Natural killer cell treated with Interleukin-12 subunit alpha and Interleukin-12 subunit beta and Interleukin-15 and Interleukin-18, amount 100 ng/mL, for 72 hours (primary cell): ENCODE data around the gene SBSN. TPM values are rescaled to one million over a fixed set of nuclear protein-coding genes. Genes with fewer than 3 reads are reported as not detected.

ENCODE experiments used
- ATAC-seq, 2 donors: fragments of 150-1000 bp; cut with Tn5 transposase in 1 of 2; sonication (Bioruptor Pico), chemical (Tn5 transposase) in 1 of 2; 2 replicates each; pipeline ENCODE4 v1.10.0; 2021
- DNase-seq: peaks from one replicate; pipeline ENCODE4 v3.0.0; 2022; ENCODE audit warnings: low spot score
- H3K27ac Mint-ChIP-seq, 2 donors: 1 replicate in 1 of 2; 2 replicates in 1 of 2; pipeline ENCODE4 v1.8.0; 2022; ENCODE audit warnings: mixed read lengths in 2 of 2, mild to moderate bottlenecking in 1 of 2, moderate library complexity in 1 of 2
- H3K27me3 Mint-ChIP-seq, 2 donors: 1 replicate in 1 of 2; 2 replicates in 1 of 2; pipeline ENCODE4 v1.8.0; 2022; ENCODE audit warnings: mixed read lengths in 2 of 2
- H3K36me3 Mint-ChIP-seq: one replicate; pipeline ENCODE4 v1.8.0; 2022; ENCODE audit warnings: mixed read lengths
- H3K4me1 Mint-ChIP-seq, 2 donors: 1 replicate in 1 of 2; 2 replicates in 1 of 2; pipeline ENCODE4 v1.8.0; 2022; ENCODE audit warnings: low read depth in 2 of 2, mixed read lengths in 2 of 2, mild to moderate bottlenecking in 1 of 2
- H3K4me3 Mint-ChIP-seq: one replicate; pipeline ENCODE4 v1.8.0; 2022; ENCODE audit warnings: mixed read lengths
- H3K9me3 Mint-ChIP-seq: 2 replicates; pipeline ENCODE4 v1.8.0; 2022; ENCODE audit warnings: mixed read lengths
- total RNA-seq, 2 donors: library from RNA; stranded (reverse); gene quantifications; one replicate each; pipeline ENCODE4 v1.2.3, GENCODE V29; 2022

SBSN gene
- total RNA-seq, 2 donors from 2014 or later = not detected

DNA sequence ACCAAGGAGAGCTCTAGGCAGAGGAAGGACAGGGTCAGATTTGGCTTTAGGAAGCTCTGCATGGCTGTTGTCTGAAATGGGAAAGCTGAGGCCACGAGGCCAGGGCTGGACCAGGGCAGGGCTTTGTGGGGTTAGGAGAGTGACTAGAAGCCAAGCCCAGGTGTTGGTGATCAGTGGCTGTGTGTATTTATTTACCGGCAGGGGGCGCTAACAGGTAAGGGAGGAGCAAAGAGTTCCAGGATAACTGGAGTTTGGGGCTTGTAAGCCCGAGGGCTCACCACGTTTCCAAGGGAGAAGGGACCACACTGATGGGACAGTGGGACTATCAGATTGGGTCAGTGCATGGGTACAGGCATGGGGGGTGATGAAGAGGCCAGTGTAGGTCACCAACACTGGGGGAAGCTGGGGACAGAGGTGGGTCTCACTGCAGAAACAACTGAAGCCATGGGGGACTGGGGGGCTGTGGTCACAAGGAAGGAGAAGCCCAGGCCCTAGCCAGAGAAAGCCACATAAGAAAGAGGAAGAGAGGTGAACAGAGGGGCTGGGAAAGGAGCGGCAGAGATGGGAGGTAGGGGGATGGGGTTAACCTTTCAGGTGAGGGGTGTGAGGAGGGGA is 21.2 kb upstream of the SBSN start:
- no peak overlapping the region for H3K27ac Mint-ChIP-seq
- no peak for DNase-seq
- no peak overlapping the region for H3K4me3 Mint-ChIP-seq
- no peaks in the 10 kb centered on the region for H3K9me3 Mint-ChIP-seq
- ATAC-seq = no peak
- peaks cover 0 to 6% of the 10 kb centered on the region in 2 donors for H3K27me3 Mint-ChIP-seq
- H3K4me1 Mint-ChIP-seq = peaks cover 27% of the 10 kb centered on the region in 2 donors
- no peaks in the 10 kb centered on the region for H3K36me3 Mint-ChIP-seq

DNA sequence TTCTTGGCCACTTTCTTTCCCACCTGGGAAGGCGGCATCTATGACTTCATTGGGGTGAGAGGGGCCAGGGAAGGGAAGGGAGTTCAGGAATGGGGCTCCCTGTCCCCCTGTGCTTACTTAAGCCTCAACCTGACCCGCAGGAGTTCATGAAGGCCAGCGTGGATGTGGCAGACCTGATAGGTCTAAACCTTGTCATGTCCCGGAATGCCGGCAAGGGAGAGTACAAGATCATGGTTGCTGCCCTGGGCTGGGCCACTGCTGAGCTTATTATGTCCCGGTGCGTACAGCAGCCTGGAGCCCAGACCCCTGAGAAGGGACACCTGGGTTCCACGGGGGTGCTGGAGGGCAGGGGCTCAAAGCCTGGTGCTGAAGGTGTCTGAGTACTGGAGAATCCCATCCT is 18.4 kb upstream of the SBSN start:
- H3K27ac Mint-ChIP-seq = peak overlapping the region; percentile 85 to 88
- H3K36me3 Mint-ChIP-seq = no peaks in the 10 kb centered on the region
- H3K27me3 Mint-ChIP-seq = no peaks in the 10 kb centered on the region

DNA sequence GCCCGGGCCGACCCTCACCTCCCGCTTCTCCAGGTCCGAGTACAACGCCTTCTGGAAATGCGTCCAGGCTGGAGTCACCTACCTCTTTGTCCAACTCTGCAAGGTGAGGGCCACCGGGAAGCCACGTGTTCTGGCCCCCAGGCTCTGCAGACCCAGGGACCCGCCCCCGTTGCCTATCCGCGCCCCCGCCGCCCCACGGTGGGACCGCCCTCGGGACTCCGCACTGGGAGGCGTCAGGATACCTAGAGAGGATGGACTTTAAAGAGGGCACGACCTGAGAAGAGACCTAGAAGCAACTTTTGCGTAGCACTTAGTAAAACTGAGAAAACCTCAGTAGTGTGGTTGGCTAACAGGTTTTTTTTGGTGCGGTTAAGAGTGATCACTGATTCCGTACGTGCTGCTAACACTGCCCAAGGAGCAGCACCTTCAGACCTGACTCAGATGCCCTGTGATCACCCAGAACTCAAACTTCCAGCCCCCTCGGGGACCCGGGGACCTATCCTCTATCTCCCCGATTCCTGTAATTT is 17.8 kb upstream of the SBSN start:
- H3K27me3 Mint-ChIP-seq = no peaks in the 10 kb centered on the region
- H3K36me3 Mint-ChIP-seq = no peaks in the 10 kb centered on the region
- H3K9me3 Mint-ChIP-seq = no peaks in the 10 kb centered on the region
- peaks cover 27 to 28% of the 10 kb centered on the region in 2 donors for H3K4me1 Mint-ChIP-seq
- H3K4me3 Mint-ChIP-seq = peak overlapping the region; percentile 94
- H3K27ac Mint-ChIP-seq = peak overlapping the region; percentile 85 to 88
- ATAC-seq = peak; percentile 84 to 86
- peak; percentile 75 for DNase-seq

More for the DNA sequence above, 18.4 kb upstream of the SBSN start:
- Mint-ChIP-seq H3K4me3 (peak overlapping the region; percentile 94), H3K9me3 (no peaks in the 10 kb centered on the region), H3K4me1 (peaks cover 27 to 28% of the 10 kb centered on the region in 2 donors)
- DNase-seq = no peak
- no peak for ATAC-seq

DNA sequence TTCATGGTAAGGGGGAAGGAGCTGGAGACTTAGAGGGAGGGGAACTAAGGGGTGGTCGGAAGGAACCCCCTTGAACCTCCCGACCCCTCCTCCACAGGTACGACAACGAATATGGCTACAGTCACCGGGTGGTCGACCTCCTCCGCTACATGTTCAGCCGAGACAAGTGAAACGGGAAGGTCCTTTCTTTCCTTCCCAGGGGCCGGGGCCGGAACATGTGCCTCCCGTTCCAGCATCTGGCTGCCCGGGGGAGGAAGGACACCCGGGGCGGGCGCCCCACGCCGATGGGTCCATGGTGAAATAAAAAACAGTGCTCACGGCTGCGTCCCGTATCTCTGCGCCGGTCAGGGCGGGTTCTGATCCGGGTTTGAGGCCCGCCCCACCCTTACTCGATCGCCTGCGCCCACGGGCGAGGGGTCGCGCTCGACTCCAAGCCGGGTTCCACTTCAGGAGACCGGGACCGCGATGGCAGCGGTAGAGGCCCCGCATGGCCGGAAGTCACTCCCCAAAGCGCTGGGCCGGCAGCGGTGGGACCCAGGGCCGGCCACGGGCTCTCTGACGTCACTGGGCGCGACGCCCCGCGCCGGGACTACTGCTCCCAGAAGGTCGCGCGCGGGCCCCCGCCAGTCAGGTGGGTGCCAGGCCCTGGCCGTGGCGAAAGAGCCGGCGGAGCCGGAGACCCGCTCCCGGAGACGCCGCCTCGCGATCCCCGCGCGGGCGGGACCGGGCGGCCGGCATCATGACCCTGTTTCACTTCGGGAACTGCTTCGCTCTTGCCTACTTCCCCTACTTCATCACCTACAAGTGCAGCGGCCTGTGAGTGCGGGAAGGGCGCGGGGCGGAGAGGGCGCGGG is 17.1 kb upstream of the SBSN start, which contains the start of gene TMEM147:
Gene TMEM147 (plus strand): TSS at position 626 of the 854 bp plus-strand sequence. CDS start 114 bp downstream, at position 740.
- DNase-seq = peak; percentile 91
- Mint-ChIP-seq H3K36me3 (no peaks in the 10 kb centered on the region), H3K4me1 (peaks cover 27 to 29% of the 10 kb centered on the region in 2 donors), H3K4me3 (peak within 1 kb of the TSS; percentile 94), H3K27ac (peak within 1 kb of the TSS; percentile 85 to 88), H3K9me3 (no peaks in the 10 kb centered on the region), H3K27me3 (no peaks in the 10 kb centered on the region)
- ATAC-seq = peak; percentile 89 to 93

DNA sequence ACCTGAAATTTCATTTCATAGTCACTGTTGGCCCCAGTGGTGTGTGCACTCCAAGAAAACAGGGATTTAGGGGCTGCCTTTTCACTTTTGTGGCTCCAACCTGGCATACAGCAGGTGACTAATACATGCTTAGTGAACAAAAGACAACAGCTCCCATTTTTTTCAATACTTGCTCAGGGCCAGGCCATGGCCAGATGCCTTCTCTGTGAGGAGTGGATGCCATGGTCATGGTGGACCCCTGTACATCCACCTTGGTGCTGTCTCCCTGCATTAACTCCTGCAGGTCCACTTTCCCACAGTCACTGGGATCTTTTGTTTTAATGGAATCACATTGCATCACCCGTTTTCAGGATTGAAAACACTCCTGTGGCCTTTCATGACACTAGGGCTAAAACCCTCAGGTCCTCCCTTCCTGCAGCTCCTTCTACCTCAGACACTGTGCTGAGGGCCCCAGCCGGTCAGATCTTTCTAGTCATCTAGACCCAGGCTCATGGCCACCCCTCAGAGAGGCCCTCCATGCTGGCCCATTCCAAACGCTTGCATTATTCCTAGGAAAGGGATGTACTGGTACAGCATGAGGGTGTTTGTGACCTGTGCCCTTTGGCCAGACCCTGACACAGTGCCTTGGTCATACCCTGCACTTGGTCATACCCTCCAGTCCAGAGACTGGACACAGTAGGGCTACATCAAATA is 16.1 kb upstream of the SBSN start:
- Mint-ChIP-seq H3K27me3 (no peaks in the 10 kb centered on the region), H3K4me3 (peak overlapping the region; percentile 94), H3K27ac (peak overlapping the region; percentile 85 to 88)

DNA sequence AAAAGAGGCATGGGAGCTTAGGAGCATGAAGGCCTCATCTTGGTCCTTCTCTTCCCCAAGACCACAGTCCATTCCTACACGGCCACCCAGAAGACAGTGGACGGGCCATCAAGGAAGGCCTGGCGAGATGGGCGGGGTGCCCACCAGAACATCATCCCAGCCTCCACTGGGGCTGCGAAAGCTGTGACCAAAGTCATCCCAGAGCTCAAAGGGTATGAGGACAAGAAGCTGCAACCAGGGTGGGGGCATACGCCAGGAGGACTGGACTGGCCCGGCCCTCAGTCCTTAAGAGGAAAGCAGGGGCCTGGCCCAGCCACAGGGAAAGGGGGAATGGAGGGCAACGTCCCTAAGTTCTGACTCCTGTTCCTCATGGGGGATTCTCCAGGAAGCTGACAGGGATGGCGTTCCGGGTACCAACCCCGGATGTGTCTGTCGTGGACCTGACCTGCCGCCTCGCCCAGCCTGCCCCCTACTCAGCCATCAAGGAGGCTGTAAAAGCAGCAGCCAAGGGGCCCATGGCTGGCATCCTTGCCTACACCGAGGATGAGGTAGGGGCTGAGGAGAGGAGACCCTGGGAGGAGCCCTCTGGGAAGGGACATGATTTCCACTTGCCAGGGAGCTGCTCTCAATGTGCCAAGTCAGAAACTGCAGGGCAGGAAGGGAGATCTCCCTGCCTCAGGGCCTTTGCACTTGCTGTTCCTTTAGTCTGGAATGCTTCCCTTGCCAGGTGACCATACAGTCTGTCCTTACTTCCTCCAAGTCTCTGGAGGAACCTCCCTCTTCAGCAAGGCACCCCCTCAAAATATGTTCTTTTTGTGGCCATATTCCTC is 15.4 kb upstream of the SBSN start:
- H3K9me3 Mint-ChIP-seq = no peaks in the 10 kb centered on the region
- H3K4me1 Mint-ChIP-seq = peaks cover 20 to 23% of the 10 kb centered on the region in 2 donors
- H3K27me3 Mint-ChIP-seq = no peaks in the 10 kb centered on the region
- ATAC-seq (no peak), DNase-seq (no peak)
- H3K36me3 Mint-ChIP-seq = no peaks in the 10 kb centered on the region
- H3K4me3 Mint-ChIP-seq = no peak overlapping the region
- H3K27ac Mint-ChIP-seq = no peak overlapping the region

More for the DNA sequence above, 16.1 kb upstream of the SBSN start:
- no peaks in the 10 kb centered on the region for H3K9me3 Mint-ChIP-seq
- no peaks in the 10 kb centered on the region for H3K36me3 Mint-ChIP-seq
- ATAC-seq (no peak), DNase-seq (no peak)
- peaks cover 25 to 29% of the 10 kb centered on the region in 2 donors for H3K4me1 Mint-ChIP-seq

DNA sequence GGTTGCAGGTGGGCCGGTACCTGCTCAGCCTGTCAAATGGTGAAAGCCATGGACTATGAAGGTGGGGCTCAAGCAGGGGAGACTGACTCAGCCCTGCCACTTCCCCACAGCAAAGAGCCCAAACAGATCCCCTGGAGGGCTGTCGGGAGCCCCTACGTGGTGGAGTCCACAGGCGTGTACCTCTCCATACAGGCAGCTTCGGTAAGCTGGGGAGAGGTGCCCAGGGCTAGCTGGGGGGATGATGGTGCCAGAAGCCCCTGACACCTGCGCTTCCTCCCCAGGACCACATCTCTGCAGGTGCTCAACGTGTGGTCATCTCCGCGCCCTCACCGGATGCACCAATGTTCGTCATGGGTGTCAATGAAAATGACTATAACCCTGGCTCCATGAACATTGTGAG is 14.1 kb upstream of the SBSN start:
- Mint-ChIP-seq H3K4me1 (peaks cover 20 to 22% of the 10 kb centered on the region in 2 donors), H3K27me3 (no peaks in the 10 kb centered on the region), H3K36me3 (no peaks in the 10 kb centered on the region), H3K4me3 (no peak overlapping the region), H3K27ac (no peak overlapping the region), H3K9me3 (no peaks in the 10 kb centered on the region)
- DNase-seq (no peak), ATAC-seq (no peak)

DNA sequence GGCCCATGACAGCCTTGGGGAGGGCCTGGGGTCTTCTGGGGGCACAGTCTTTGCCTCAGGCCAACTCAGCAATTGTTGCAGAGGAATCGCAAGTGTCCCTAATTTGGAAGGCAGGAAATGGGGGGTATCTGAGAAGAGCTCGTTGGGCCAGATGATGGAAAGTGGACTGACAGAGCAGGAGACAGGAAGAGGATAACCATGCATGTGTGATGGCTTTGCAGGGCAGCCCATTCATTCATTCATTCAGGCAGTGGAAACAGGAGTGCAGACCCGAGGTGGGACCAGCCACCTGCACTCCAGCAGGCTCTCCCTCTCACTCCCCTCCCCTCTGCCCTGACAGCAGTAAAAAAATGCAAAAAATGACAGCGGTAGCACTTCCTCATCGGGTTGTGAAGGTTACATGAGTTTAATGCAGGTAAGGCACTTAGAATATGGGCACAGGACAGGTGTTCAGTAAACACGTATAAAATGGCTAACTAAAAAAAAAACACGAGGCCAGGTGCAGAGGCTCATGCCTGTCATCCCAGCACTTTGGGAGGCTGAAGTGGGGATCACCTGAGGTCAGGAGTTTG is 12.3 kb upstream of the SBSN start:
- no peak for DNase-seq
- H3K4me3 Mint-ChIP-seq = no peak overlapping the region
- H3K36me3 Mint-ChIP-seq = no peaks in the 10 kb centered on the region

DNA sequence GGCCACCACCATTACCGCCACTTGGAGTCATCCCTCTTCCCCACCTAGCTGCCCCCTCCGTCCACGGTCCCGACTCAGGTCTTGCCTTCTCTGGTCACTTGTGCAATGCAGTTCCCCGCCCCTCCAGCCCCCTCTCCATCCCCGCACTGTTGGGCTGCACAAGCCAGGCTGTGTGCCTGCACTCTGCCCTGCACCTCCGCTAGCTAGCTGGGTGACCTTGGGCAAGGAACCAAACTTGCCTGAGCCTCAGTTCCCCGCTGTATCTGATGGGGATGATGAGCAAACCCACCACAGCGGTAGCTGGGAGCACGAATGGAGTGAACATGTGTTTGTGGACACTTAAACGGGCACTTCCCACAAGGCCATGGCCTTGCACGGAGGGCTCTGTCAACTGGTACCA is 11.7 kb upstream of the SBSN start:
- Mint-ChIP-seq H3K27ac (no peak overlapping the region), H3K27me3 (no peaks in the 10 kb centered on the region), H3K4me1 (peaks cover 11 to 18% of the 10 kb centered on the region in 2 donors), H3K4me3 (no peak overlapping the region), H3K9me3 (no peaks in the 10 kb centered on the region), H3K36me3 (no peaks in the 10 kb centered on the region)
- no peak for DNase-seq
- ATAC-seq = no peak

More for the DNA sequence above, 12.3 kb upstream of the SBSN start:
- ATAC-seq = no peak
- H3K27ac Mint-ChIP-seq = no peak overlapping the region
- no peaks in the 10 kb centered on the region for H3K9me3 Mint-ChIP-seq
- H3K4me1 Mint-ChIP-seq = peaks cover 12 to 19% of the 10 kb centered on the region in 2 donors
- H3K27me3 Mint-ChIP-seq = no peaks in the 10 kb centered on the region

DNA sequence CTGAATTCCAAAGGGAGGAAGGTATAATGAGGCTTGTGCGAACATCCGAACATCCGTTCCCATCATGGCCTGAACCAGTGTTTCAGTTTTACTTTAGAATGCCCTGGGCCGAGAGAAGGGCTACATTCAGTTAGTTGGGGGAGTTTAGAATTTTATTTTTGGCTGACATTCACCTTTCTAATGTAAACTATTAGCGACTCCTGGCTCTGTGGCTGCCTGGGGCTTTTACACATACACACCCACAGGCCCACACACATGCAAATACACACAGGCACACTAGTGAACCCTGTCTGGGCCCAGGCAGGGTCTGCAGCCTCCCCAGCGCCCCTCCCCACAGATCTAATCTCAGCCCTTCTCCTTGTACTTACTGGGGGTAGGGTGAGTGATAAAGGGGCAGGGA is 11.2 kb upstream of the SBSN start:
- Mint-ChIP-seq H3K9me3 (no peaks in the 10 kb centered on the region), H3K4me3 (no peak overlapping the region), H3K36me3 (no peaks in the 10 kb centered on the region), H3K27ac (no peak overlapping the region), H3K4me1 (peaks cover 5 to 12% of the 10 kb centered on the region in 2 donors), H3K27me3 (no peaks in the 10 kb centered on the region)
- no peak for ATAC-seq
- DNase-seq = no peak

DNA sequence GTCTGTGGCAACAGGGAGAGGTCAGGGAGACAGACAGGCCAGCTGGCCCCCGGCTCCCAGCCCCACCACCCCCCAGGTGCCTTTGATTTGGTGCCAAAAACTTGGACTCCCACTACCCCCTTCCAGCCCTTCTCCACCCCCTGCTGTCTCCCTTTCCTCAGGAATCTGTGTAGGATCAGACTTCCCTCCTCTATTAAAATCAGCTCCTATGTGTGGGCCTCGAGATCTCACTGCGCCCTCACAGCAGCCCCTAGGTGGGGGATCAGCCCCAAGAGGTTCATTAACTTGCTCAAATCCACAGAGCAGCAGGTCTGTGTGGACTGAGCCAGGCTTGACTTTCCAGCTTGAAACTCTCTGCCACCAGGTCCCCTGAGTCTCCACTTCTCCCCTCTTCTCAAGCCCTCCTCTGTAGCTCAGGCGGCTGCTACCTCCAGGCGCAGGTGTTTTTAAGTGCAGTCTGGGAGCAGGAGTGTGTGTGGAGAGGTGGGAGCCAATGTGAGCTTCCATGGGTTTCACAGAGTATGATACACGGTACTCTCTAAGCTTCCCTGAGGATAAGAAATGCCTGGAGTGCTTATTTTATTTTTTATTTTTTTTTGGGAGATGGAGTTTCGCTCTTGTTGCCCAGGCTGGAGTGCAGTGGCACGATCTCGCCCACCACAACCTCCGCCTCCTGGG is 6.8 kb upstream of the SBSN start:
- H3K4me3 Mint-ChIP-seq = no peak overlapping the region
- no peak overlapping the region for H3K27ac Mint-ChIP-seq
- peaks cover 13 to 18% of the 10 kb centered on the region in 2 donors for H3K4me1 Mint-ChIP-seq
- no peaks in the 10 kb centered on the region for H3K36me3 Mint-ChIP-seq
- peaks cover 11 to 17% of the 10 kb centered on the region in 2 donors for H3K27me3 Mint-ChIP-seq
- no peaks in the 10 kb centered on the region for H3K9me3 Mint-ChIP-seq
- ATAC-seq (no peak), DNase-seq (no peak)

DNA sequence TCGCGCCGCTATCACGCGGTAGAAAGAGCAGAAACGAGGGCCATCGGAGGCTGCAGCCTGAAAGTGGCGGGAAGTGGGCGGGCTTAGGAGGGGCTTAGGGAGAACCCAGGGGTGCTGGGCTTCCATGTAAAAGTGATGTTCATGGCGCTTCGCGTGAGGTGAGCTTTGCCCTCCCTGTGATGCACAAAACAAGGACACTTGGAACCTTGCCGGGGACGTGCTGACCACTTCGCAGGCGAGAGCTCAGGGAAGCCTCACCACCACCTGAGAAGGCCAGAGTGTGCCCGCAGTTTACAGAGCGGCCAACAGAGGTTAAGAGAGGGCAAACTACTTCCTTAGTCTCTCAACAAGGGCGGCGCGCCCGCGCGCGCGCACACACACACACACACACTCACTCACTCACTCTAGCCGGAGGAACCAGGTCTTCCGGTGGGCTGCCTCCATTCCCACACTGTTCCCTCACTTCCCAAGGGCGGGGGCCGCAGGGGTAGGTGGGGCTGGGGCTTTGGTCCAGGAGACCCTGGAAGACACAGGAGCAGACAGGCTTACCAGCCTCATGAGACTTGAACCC is 5.8 kb upstream of the SBSN start:
- H3K27me3 Mint-ChIP-seq = peaks cover 13 to 21% of the 10 kb centered on the region in 2 donors
- DNase-seq = no peak
- H3K36me3 Mint-ChIP-seq = no peaks in the 10 kb centered on the region
- peak overlapping the region; percentile 27 for H3K4me3 Mint-ChIP-seq
- H3K9me3 Mint-ChIP-seq = no peaks in the 10 kb centered on the region
- no peak overlapping the region for H3K27ac Mint-ChIP-seq
- peak; percentile 64 to 75 for ATAC-seq
- peaks cover 13 to 18% of the 10 kb centered on the region in 2 donors for H3K4me1 Mint-ChIP-seq
